HepG2 (cell line): Measurements from ENCODE around the gene MLLT1. TPM values are rescaled to one million over a fixed set of nuclear protein-coding genes. Genes with fewer than 3 reads are reported as not detected.

Experiments
- ATAC-seq: fragments of 200-7000 bp; cut with Tn5 transposase; 3 replicates; pipeline ENCODE4 v1.9.1; 2020; ENCODE audit warnings: mild to moderate bottlenecking, moderate library complexity
- BruUV-seq: library from RNA; stranded (reverse); fragments of 400-500 nt; replicated peaks from 2 replicates; lab custom pipeline; 2021; lab: Mats Ljungman, UMichigan
- CTCF ChIA-PET: fragments of 300-600 bp; formaldehyde crosslinking; extraction: SDS; loops from one replicate; lab custom pipeline; 2021; ENCODE audit warnings: low total read pairs, inconsistent platforms, low intra/inter-chr PET ratio; lab: Yijun Ruan, JAX
- POLR2A ChIA-PET: fragments of 350-600 bp; sonication (Branson Sonifier 250); formaldehyde crosslinking; loops from one replicate; lab custom pipeline; 2020; ENCODE audit warnings: antibody characterized with exemption, inconsistent platforms; lab: Yijun Ruan, JAX
- DNase-seq: peaks from one replicate; pipeline ENCODE4 v3.0.0-alpha.2; 2015; ENCODE audit warnings: low spot score
- FAIRE-seq: peaks from 3 replicates; lab custom pipeline; 2011; peaks lifted over from hg19 to GRCh38; lab: Jason Lieb, UNC
- H2AFZ ChIP-seq: one replicate; pipeline ENCODE4 v1.6.1; 2011; ENCODE audit warnings: low read length, inconsistent platforms
- H3K27ac ChIP-seq: fragments of 300-600 bp; 3 replicates; pipeline ENCODE4 v1.8.0; 2011; ENCODE audit warnings: mixed run types, mild to moderate bottlenecking, mixed read lengths, low read length, inconsistent platforms; ENCODE audit not compliant: insufficient read depth; ENCODE audit errors: extremely low read length
- H3K27me3 ChIP-seq, 2 experiments: fragments of 200-600 bp in 1 of 2; 2 replicates in 1 of 2; 3 replicates in 1 of 2; pipeline versions ENCODE4 v1.6.0 to v1.8.0; 2011; ENCODE audit warnings: low read length in 2 of 2, mild to moderate bottlenecking in 2 of 2, moderate library complexity in 2 of 2, inconsistent platforms in 1 of 2; ENCODE audit not compliant: insufficient read depth in 2 of 2, control insufficient read depth in 1 of 2
- H3K36me3 ChIP-seq, 2 experiments: fragments of 200-600 bp in 1 of 2; replicated peaks in 1 of 2; 2 replicates in 1 of 2; 3 replicates in 1 of 2; pipeline versions ENCODE4 v1.5.1 to v1.8.0; 2011; ENCODE audit warnings: low read length in 2 of 2, inconsistent platforms in 1 of 2; ENCODE audit not compliant: insufficient read depth in 2 of 2, control insufficient read depth in 1 of 2
- H3K4me1 ChIP-seq: 2 replicates; pipeline ENCODE4 v1.5.1; 2012; ENCODE audit warnings: low read length, inconsistent platforms; ENCODE audit not compliant: insufficient read depth
- H3K4me2 ChIP-seq: 2 replicates; pipeline ENCODE4 v1.6.0; 2011; ENCODE audit warnings: low read depth, low read length, inconsistent platforms
- H3K4me3 ChIP-seq, 3 experiments: fragments of 200-600 bp in 1 of 3; sonication (generic), shearing (Covaris generic) in 1 of 3; replicated peaks in 1 of 3; 2 replicates each; pipeline ENCODE4 v1.5.1; 2011 to 2016; ENCODE audit warnings: low read length in 3 of 3, inconsistent platforms in 2 of 3, low read depth in 2 of 3, mild to moderate bottlenecking in 2 of 3, control low read depth in 1 of 3, mixed read lengths in 1 of 3; ENCODE audit not compliant: insufficient read depth in 1 of 3
- H3K79me2 ChIP-seq: one replicate; pipeline ENCODE4 v1.6.1; 2011; ENCODE audit warnings: low read length, inconsistent platforms; ENCODE audit not compliant: insufficient read depth
- H3K9ac ChIP-seq: 2 replicates; pipeline ENCODE4 v1.6.0; 2011; ENCODE audit warnings: mild to moderate bottlenecking, low read depth, low read length, inconsistent platforms; ENCODE audit not compliant: insufficient read depth
- H3K9me3 ChIP-seq: 2 replicates; pipeline ENCODE4 v1.5.1; 2012; ENCODE audit warnings: mild to moderate bottlenecking, low read length
- H4K20me1 ChIP-seq: 2 replicates; pipeline ENCODE4 v1.6.0; 2011; ENCODE audit warnings: inconsistent platforms, mild to moderate bottlenecking, low read length, moderate library complexity; ENCODE audit not compliant: insufficient read depth
- HNRNPK ChIP-seq: fragments of 200-400 bp; formaldehyde crosslinking; IDR thresholded peaks from 2 replicates; pipeline ENCODE4 v1.6.1; 2018; ENCODE audit warnings: low read length, low read depth, moderate library complexity, mild to moderate bottlenecking; ENCODE audit not compliant: poor library complexity, severe bottlenecking
- MLLT10 ChIP-seq: sonication (generic); formaldehyde crosslinking; IDR thresholded peaks from 2 replicates; pipeline ENCODE4 v1.4.0; 2020; ENCODE audit warnings: missing genetic modification reagents
- SNRNP70 ChIP-seq: fragments of 200-400 bp; formaldehyde crosslinking; IDR thresholded peaks from 2 replicates; pipeline ENCODE4 v1.6.1; 2017; ENCODE audit warnings: mild to moderate bottlenecking, low read depth, low read length, moderate library complexity
- SOX13 ChIP-seq, 3 experiments: fragments of 450-650 bp in 1 of 3; sonication (generic) in 1 of 3; formaldehyde crosslinking in 1 of 3; IDR thresholded peaks in 2 of 3; conservative IDR thresholded peaks in 1 of 3; 2 replicates each; pipeline versions ENCODE4 v1.5.0 to v1.6.1; 2016 to 2020; ENCODE audit warnings: antibody characterized with exemption in 1 of 3, mild to moderate bottlenecking in 1 of 3, missing compliant biosample characterization in 1 of 3, missing genetic modification reagents in 1 of 3, moderate library complexity in 1 of 3
- TRIM24 ChIP-seq: sonication (generic); formaldehyde crosslinking; IDR thresholded peaks from 2 replicates; pipeline ENCODE4 v1.8.0; 2022; ENCODE audit warnings: mild to moderate bottlenecking, missing genetic modification reagents
- WGBS: methylation state at CpG from one replicate; pipeline ENCODE4 v1.1.6; 2017; ENCODE audit warnings: low lambda C conversion rate; 5-methylcytosine and 5-hydroxymethylcytosine counted together
- in situ Hi-C: cut with HindIII; loops from 2 replicates; pipeline ENCODE4 v1.10.0; 2017; ENCODE audit warnings: low pct_unique_long_range_greater_than_20kb; ENCODE audit not compliant: extremely low pct_ligation_motif_present
- intact Hi-C: fragments of 100-400 bp; cut with micrococcal nuclease; formaldehyde crosslinking; loops from one replicate; pipeline ENCODE4 v1.10.0; 2022; ENCODE audit not compliant: unreplicated experiment
- polyA plus RNA-seq, 8 experiments: library from polyadenylated mRNA; depleted of rRNA in 3 of 8; stranded (reverse) in 7 of 8; unstranded in 1 of 8; fragments of >200 nt; fragmentation: Illumina TruSeq in 4 of 8; extraction: Trizol in 4 of 8; gene quantifications; 2 replicates each; pipeline versions ENCODE4 v1.2.1 to v1.2.3, GENCODE V29; 2011 to 2016; ENCODE audit warnings: low read depth in 4 of 8, missing spikeins in 1 of 8, mixed read lengths in 1 of 8; ENCODE audit not compliant: insufficient read depth in 1 of 8
- total RNA-seq, 5 experiments: library from RNA; depleted of rRNA; stranded (reverse); fragments of >200 nt; fragmentation: Illumina TruSeq; extraction: Trizol; gene quantifications; 2 replicates each; pipeline ENCODE4 v1.2.3, GENCODE V29; 2016; ENCODE audit warnings: low read depth in 1 of 5
- TF ChIP-seq, protein P1 (sequence below): sonication (generic); formaldehyde crosslinking; IDR thresholded peaks from 2 replicates; pipeline ENCODE4 v1.8.0; 2022; ENCODE audit warnings: low read depth, missing genetic modification reagents

The MLLT1 gene
- total and polyA plus RNA-seq, 2 of the 13 experiments (the other 11 are each of a cell fraction or from before 2014, with no cell fraction given), result 11.7 to 12.2 TPM

DNA sequence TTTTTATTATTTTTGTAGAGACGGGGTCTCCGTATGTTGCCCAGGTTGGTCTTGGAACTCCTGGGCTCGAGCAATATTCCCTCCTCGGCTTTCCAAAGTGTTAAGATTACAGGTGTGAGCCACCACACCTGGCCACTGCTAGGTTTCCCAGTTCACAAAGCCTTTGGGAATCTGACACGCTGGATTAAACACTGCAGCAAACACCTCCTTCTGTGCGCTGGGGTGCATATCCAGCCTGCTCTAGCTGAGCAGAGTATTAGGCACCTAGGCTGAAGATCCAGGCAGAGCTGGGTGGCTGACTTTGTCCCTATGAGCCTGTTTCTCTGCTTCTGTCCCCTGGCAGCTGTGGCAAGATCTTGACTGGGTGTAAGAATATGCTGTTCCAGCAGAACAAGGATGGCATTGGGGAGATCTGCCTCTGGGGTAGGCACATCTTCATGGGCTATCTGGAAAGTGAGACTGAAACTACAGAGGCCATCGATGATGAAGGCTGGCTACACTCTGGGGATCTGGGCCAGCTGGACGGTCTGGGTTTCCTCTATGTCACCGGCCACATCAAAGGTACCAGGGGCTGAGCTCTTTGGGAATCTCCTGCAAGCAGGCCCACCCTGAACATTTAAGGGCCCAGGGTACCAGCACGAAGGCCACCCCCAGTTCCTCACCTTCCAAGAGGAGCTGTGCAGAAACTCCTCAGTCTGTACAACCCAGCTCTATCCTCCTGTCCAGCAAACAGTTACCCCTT lies 94.5 kb downstream of the MLLT1 start (continued):
- TF ChIP-seq SOX13 (IDR thresholded peaks at IDR 0.05) (no peak), SOX13 (CRISPR knock-in tag; conservative IDR thresholded peaks at IDR 0.05 in 1 of 2, IDR thresholded peaks at IDR 0.05 in 1 of 2) (no peak), TRIM24 (CRISPR knock-in tag) (no peak), SNRNP70 (no peak)
- TF ChIP-seq, protein P1, sequence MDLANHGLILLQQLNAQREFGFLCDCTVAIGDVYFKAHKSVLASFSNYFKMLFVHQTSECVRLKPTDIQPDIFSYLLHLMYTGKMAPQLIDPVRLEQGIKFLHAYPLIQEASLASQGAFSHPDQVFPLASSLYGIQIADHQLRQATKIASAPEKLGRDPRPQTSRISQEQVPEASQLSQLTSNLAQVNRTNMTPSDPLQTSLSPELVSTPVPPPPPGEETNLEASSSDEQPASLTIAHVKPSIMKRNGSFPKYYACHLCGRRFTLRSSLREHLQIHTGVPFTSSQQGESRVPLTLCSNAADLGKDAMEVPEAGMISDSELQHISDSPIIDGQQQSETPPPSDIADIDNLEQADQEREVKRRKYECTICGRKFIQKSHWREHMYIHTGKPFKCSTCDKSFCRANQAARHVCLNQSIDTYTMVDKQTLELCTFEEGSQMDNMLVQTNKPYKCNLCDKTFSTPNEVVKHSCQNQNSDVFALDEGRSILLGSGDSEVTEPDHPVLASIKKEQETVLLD (CRISPR knock-in tag), result no peak

DNA sequence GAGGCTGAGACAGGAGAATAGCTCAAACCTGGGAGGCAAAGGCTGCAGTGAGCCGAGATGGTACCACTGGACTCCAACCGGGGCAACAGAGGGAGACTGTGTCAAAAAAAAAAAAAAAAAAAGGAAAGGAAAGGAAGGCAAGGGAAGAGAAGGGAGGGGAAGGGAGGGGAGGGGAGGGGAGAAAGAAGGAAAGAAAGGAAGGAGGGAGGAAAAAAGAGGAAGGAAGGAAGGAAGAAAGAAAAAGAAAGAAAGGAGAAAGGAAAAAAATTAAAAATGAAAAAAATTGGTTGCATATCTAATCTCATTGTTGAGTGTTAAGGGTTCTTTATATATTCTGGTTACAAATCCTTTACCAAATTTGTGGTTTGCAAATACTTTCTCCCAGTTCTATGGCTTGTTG lies 98.7 kb downstream of the MLLT1 start:
- Histone ChIP-seq H3K79me2 (no peaks in the 10 kb centered on the region), H3K4me1 (no peaks in the 10 kb centered on the region), H4K20me1 (no peaks in the 10 kb centered on the region), H3K36me3 (no peaks in the 10 kb centered on the region), H3K4me2 (no peak overlapping the region), H3K4me3 (no peak overlapping the region), H3K27me3 (peaks cover 0 to 3% of the 10 kb centered on the region in 2 experiments; a peak in 2 of 5 replicates), H2AFZ (no peak overlapping the region), H3K9ac (no peak overlapping the region), H3K27ac (no peak overlapping the region), H3K9me3 (no peaks in the 10 kb centered on the region)
- ATAC-seq (no peak), DNase-seq (no peak), FAIRE-seq (no peak)
- BruUV-seq, result no TSS peak
- intact Hi-C loops, result no loop called here
- in situ Hi-C loops, result no loop called here
- ChIA-PET CTCF (no interaction called here), POLR2A (no interaction called here)
- TF ChIP-seq MLLT10 (CRISPR knock-in tag) (no peak), HNRNPK (peak; percentile 86)
- 47% methylated on average over 2 of the region's 2 CpGs for WGBS
